ENCODE results near the gene PLCG2. TPM values are rescaled to one million over a fixed set of nuclear protein-coding genes. Genes with fewer than 3 reads are reported as not detected.
"Not testable (repeated sequence)": the region's sequence is repeated elsewhere in the genome, so short reads cannot be mapped to it uniquely, and the experiment has no call there.

PLCG2 gene
- total RNA-seq, 2 donors from 2014 or later: 11.6 to 30.9 TPM

DNA sequence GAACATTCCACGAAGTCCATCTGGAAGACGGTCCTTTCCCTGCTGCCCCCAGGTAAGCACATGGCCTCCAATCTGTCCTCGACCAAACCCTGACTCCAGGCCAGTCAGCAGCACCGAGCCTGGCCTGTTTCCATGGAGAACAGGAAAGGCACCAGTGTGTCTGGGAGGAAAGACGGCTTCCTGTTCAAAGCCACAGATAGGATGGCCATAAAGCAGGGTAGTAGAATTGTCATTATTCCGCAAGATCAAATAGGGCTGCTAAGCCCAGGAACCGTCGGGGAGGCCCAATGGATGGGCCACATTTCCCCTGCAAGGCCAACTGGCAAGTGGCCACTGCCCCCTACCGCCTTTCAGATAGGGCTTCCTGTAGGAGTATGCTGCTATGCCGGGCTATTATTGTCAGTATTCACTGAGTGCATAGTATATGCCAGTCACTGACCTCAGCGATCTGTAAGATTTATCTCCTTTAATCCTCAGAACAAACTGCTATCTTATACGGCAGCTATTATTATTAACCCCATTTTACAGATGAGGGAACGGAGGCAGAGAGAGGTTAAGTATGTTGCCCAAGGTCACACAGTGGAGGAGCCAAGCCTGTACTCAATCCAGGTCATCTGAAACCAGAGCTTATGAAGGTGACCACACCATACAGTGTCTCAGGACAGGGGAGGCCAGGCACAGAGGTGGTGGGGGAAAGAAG is 23.0 kb upstream of the PLCG2 start:
- no peaks in the 10 kb centered on the region for H3K4me1 ChIP-seq (ENCODE audit: control insufficient read depth in 1 of 2, low read depth in 2 of 2)
- H3K4me3 ChIP-seq: no peak overlapping the region
- no peaks in the 10 kb centered on the region for H3K9me3 ChIP-seq
- no peaks in the 10 kb centered on the region for H3K36me3 ChIP-seq
- no peak overlapping the region for H3K27ac ChIP-seq
- no peak for ATAC-seq (ENCODE audit: insufficient number of reproducible peaks, low FRiP score, low read depth)
- H3K27me3 ChIP-seq (replicated peaks; ENCODE audit: insufficient read depth): no peaks in the 10 kb centered on the region
- no peak for DNase-seq (ENCODE audit: low spot score)
- TF ChIP-seq, protein P1, sequence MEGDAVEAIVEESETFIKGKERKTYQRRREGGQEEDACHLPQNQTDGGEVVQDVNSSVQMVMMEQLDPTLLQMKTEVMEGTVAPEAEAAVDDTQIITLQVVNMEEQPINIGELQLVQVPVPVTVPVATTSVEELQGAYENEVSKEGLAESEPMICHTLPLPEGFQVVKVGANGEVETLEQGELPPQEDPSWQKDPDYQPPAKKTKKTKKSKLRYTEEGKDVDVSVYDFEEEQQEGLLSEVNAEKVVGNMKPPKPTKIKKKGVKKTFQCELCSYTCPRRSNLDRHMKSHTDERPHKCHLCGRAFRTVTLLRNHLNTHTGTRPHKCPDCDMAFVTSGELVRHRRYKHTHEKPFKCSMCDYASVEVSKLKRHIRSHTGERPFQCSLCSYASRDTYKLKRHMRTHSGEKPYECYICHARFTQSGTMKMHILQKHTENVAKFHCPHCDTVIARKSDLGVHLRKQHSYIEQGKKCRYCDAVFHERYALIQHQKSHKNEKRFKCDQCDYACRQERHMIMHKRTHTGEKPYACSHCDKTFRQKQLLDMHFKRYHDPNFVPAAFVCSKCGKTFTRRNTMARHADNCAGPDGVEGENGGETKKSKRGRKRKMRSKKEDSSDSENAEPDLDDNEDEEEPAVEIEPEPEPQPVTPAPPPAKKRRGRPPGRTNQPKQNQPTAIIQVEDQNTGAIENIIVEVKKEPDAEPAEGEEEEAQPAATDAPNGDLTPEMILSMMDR (IDR thresholded peaks at IDR 0.05): no peak

DNA sequence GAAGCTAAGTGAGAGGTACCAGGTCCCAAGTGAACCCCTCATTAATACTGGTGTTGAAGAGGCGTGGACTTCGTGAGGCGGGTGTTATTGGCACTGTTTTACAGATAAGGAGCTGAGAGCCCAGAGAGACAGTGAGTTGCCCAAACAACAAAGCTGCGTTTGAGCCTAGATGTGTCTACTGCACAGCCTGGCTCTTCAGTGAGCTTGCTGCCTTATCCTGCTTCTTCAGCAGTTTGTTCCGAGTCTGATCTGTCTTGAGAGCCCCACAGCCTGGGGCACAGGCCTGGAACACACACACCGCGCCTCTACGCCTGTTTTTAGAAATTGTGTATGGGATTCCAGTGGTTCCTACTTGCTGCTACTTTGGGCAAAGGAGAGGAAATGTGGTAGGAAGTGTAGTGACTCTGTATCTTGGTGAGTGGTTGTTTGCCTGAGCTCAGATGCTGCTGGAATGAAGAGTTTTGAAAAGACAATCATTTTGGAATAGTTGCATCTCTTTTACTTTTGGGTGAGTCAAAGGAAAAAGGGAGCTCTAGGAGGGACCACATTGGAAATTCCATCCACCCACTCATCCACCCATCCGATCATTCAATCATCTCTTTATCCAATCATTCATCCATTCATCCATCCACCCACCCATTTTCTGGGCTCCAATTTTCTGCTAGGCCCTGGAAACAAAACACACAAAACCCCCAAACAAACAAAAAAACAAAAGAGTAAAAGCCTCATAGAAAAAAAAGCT is 22.3 kb upstream of the PLCG2 start:
- H3K4me1 ChIP-seq (ENCODE audit: control insufficient read depth in 1 of 2, low read depth in 2 of 2): no peaks in the 10 kb centered on the region
- no peak overlapping the region for H3K27ac ChIP-seq
- no peaks in the 10 kb centered on the region for H3K36me3 ChIP-seq
- DNase-seq (ENCODE audit: low spot score) (no peak), ATAC-seq (ENCODE audit: insufficient number of reproducible peaks, low FRiP score, low read depth) (no peak)
- no peaks in the 10 kb centered on the region for H3K27me3 ChIP-seq (replicated peaks; ENCODE audit: insufficient read depth)
- TF ChIP-seq, protein P1 (IDR thresholded peaks at IDR 0.05): no peak
- no peaks in the 10 kb centered on the region for H3K9me3 ChIP-seq
- H3K4me3 ChIP-seq: no peak overlapping the region

GRCh38 chr16:81758376-81758775 is 20.7 kb upstream of the PLCG2 start:
- Histone ChIP-seq H3K36me3 (no peaks in the 10 kb centered on the region), H3K9me3 (no peaks in the 10 kb centered on the region), H3K27ac (no peak overlapping the region), H3K4me3 (no peak overlapping the region), H3K4me1 (ENCODE audit: control insufficient read depth in 1 of 2, low read depth in 2 of 2) (no peaks in the 10 kb centered on the region), H3K27me3 (replicated peaks; ENCODE audit: insufficient read depth) (no peaks in the 10 kb centered on the region)
- DNase-seq (ENCODE audit: low spot score): no peak
- TF ChIP-seq, protein P1 (IDR thresholded peaks at IDR 0.05): no peak
- no peak for ATAC-seq (ENCODE audit: insufficient number of reproducible peaks, low FRiP score, low read depth)

DNA sequence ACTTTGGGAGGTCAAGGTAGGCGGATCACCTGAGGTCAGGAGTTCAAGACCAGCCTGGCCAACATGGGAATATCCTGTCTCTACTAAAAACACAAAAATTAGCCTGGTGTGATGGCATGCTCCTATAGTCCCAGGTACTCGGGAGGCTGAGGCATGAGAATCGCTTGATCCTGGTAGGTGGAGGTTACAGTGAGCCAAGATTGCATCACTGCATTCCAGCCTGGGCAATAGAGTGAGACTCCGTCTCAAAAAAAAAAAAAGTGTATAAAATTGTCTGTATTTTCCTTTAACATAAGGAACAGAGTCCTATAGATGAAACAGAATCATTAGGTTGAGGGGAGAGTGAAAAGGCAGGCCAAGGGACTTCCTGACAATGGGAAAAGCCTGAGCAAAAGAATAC is 16.8 kb upstream of the PLCG2 start:
- ATAC-seq (ENCODE audit: insufficient number of reproducible peaks, low FRiP score, low read depth); H3K27me3 ChIP-seq (replicated peaks; ENCODE audit: insufficient read depth); H3K4me3 ChIP-seq; H3K9me3 ChIP-seq; H3K27ac ChIP-seq; DNase-seq (ENCODE audit: low spot score); H3K36me3 ChIP-seq; H3K4me1 ChIP-seq (ENCODE audit: control insufficient read depth in 1 of 2, low read depth in 2 of 2): not testable (repeated sequence)

DNA sequence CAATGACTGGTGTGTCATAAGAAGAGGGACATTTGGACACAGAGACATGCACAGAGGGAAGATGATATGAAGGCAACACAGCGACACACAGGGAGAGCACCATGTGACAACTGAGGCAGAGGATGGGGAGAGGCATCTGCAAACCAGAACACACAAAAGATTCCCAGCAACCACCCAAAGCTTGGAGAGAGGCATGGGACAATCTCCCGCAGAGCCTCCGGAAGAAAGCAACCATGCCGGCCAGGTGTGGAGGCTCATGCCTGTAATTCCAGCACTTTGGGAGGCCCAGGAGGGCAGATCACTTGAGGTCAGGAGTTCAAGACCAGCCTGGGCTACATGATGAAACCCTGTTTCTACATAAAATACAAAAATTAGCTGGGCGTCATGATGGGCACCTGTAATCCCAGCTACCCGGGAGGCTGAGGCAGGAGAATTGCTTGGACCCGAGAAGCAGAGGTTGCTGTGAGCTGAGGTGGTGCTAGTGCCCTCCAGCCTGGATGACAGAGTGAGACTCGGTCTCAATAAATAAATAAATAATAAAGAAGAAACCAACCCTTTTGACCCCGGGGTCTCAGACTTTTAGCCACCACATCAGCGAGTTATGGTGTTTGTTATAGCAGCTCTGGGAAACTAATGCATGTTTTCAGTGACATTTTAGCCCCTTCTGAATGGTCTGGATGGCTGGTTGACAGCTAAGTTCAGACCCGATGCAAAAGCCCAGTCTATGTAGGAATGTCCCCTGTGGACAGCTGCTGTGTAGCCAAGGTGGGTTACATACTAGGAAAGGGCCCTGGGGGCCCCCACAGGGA is 13.8 kb upstream of the PLCG2 start:
- no peak overlapping the region for H3K27ac ChIP-seq
- H3K4me3 ChIP-seq: no peak overlapping the region
- no peaks in the 10 kb centered on the region for H3K4me1 ChIP-seq (ENCODE audit: control insufficient read depth in 1 of 2, low read depth in 2 of 2)
- no peaks in the 10 kb centered on the region for H3K36me3 ChIP-seq
- ATAC-seq (ENCODE audit: insufficient number of reproducible peaks, low FRiP score, low read depth) (peak; percentile 48), DNase-seq (ENCODE audit: low spot score) (no peak)
- H3K9me3 ChIP-seq: no peaks in the 10 kb centered on the region
- TF ChIP-seq, protein P1 (IDR thresholded peaks at IDR 0.05): no peak
- H3K27me3 ChIP-seq (replicated peaks; ENCODE audit: insufficient read depth): no peaks in the 10 kb centered on the region
